ENCODE data around the gene NDST1.

NDST1 gene

DNA sequence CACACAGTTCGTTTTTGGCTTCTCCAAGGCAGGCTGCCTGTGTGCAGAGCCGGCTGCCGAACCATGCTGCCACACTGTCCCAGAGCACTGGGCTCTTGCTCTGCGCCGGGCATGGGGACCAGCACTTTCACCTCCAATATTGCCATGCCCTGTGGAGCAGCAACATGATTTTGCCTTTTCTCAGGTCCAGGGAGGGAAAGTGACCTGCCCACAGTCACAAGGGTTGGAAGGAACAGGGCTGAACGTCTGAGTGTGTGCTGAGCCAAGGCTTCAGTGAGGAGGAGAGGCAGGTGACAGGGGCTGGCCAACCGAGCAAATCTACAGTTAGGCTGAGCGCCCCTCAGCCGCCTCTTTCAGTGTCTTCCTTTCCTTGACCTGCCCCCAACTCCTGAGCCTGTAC is 98.5 kb downstream of the NDST1 start:
- no peak for DNase-seq (ENCODE audit: low spot score)

DNA sequence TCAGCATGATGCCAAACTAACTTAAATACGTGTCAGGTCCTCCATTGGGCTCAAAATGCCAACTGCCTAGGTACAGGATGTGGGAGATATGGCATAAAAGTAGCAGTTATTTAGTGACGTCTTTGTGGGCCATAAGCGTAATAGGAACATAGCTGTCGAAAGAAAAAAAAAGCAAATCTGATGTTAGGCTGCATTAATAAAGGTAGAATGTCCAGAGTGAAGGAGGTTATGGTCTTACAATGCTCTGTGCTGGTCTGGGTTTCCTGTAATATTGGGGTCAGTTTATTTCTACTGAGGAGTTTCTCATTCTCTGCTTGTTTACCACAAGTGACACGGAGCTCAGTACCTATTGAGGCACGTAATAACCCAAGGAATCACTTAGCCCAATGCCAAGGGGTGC is 99.2 kb downstream of the NDST1 start:
- DNase-seq (ENCODE audit: low spot score) = no peak

All from hematopoietic multipotent progenitor cell treated with erythropoietin and hydrocortisone succinate and interleukin-3 and kit ligand, for 15 days (in vitro differentiated cells).